ENCODE data around the gene RNASE13.
"Not testable (repeated sequence)": the region's sequence is repeated elsewhere in the genome, so short reads cannot be mapped to it uniquely, and the experiment has no call there.

Gene RNASE13

GRCh38 chr14:21040941-21041340, 6.3 kb upstream of the RNASE13 start:
- DNase-seq, result not testable (repeated sequence)

- no peak for DNase-seq
Observed at GRCh38 chr14:21040370-21040925, 5.8 kb upstream of the RNASE13 start.

- peak; percentile 74 for DNase-seq
Observed at GRCh38 chr14:21039585-21040369, 5.2 kb upstream of the RNASE13 start.

- DNase-seq, result no peak
Observed at GRCh38 chr14:21038441-21039422, 4.1 kb upstream of the RNASE13 start.

- DNase-seq, result no peak
Observed at GRCh38 chr14:21037156-21037555, 2.5 kb upstream of the RNASE13 start.

- no peak for DNase-seq
Observed at GRCh38 chr14:21036751-21037150, 2.1 kb upstream of the RNASE13 start.

- DNase-seq, result no peak
Observed at GRCh38 chr14:21033133-21033698, 1.4 kb downstream of the RNASE13 start.

GRCh38 chr14:21032326-21033132, 2.1 kb downstream of the RNASE13 start:
- no peak for DNase-seq

- no peak for DNase-seq
Observed at GRCh38 chr14:21030531-21030930, 4.1 kb downstream of the RNASE13 start.

GRCh38 chr14:21029917-21030316, 4.7 kb downstream of the RNASE13 start, which contains the start of gene TPPP2:
TPPP2 (plus strand) TSS chr14:21030217; CDS start chr14:21030582, 365 bp downstream.
- DNase-seq, result no peak

- DNase-seq, result peak; percentile 34
Observed at GRCh38 chr14:21026988-21027315, 7.7 kb downstream of the RNASE13 start.

- no peak for DNase-seq
Observed at GRCh38 chr14:21026274-21026987, 8.2 kb downstream of the RNASE13 start.

GRCh38 chr14:21025371-21026273, 9.0 kb downstream of the RNASE13 start:
- DNase-seq, result no peak

GRCh38 chr14:21024585-21025370, 9.8 kb downstream of the RNASE13 start, which contains the start of gene NDRG2:
NDRG2 (minus strand) TSS chr14:21025061; CDS start chr14:21023315, 1,746 bp downstream.
- peak; percentile 66 for DNase-seq

- DNase-seq, result no peak
Observed at GRCh38 chr14:21023817-21024584, 10.6 kb downstream of the RNASE13 start.

GRCh38 chr14:21023174-21023573, 11.4 kb downstream of the RNASE13 start:
- DNase-seq, result no peak

GRCh38 chr14:21022686-21023085, 11.9 kb downstream of the RNASE13 start:
- DNase-seq, result no peak

- DNase-seq, result no peak
Observed at GRCh38 chr14:21020977-21021545, 13.5 kb downstream of the RNASE13 start.
